ENCODE results near the gene SPDYC. TPM values are rescaled to one million over a fixed set of nuclear protein-coding genes. Genes with fewer than 3 reads are reported as not detected.

Gene SPDYC
- total RNA-seq, 1 donor from 2014 or later = not detected

DNA sequence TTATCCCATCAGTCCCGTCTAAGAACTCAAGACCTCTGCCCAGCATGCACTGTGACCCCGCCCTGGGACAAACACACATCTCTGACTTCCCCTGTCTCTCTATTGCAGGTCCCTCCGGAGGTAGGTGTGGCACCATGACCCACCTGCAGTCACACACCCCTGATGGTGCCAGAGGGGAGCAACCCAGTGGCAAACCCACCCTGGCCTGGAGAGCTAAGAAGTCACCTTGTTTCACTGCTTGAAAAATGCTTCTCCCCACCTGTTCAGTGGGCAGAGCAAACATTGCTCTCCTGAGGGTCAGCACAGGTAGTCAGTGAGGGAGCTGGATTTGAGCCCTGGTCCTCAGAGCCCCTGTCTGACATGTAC, 35.6 kb downstream of the SPDYC start:
- Mint-ChIP-seq H3K36me3 (ENCODE audit: unreplicated experiment) (no peaks in the 10 kb centered on the region), H3K27me3 (ENCODE audit: unreplicated experiment) (peaks cover 3% of the 10 kb centered on the region), H3K4me3 (ENCODE audit: unreplicated experiment) (no peak overlapping the region)

DNA sequence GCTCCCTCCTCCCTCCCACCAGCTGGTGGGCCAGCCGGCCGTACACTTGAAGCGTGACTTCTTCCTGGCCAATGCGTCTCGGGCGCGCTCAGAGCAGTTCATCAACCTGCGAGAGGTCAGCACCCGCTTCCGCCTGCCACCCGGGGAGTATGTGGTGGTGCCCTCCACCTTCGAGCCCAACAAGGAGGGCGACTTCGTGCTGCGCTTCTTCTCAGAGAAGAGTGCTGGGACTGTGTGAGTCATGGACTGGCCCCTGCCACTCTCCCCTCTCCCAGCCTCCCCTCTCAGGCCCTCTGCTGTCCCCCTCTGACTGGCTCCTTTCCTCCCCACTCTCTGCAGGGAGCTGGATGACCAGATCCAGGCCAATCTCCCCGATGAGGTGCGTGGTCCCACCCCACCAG, 36.4 kb downstream of the SPDYC start:
- peaks cover 3% of the 10 kb centered on the region for H3K27me3 Mint-ChIP-seq (ENCODE audit: unreplicated experiment)
- no peaks in the 10 kb centered on the region for H3K36me3 Mint-ChIP-seq (ENCODE audit: unreplicated experiment)
- TF ChIP-seq, protein P1, sequence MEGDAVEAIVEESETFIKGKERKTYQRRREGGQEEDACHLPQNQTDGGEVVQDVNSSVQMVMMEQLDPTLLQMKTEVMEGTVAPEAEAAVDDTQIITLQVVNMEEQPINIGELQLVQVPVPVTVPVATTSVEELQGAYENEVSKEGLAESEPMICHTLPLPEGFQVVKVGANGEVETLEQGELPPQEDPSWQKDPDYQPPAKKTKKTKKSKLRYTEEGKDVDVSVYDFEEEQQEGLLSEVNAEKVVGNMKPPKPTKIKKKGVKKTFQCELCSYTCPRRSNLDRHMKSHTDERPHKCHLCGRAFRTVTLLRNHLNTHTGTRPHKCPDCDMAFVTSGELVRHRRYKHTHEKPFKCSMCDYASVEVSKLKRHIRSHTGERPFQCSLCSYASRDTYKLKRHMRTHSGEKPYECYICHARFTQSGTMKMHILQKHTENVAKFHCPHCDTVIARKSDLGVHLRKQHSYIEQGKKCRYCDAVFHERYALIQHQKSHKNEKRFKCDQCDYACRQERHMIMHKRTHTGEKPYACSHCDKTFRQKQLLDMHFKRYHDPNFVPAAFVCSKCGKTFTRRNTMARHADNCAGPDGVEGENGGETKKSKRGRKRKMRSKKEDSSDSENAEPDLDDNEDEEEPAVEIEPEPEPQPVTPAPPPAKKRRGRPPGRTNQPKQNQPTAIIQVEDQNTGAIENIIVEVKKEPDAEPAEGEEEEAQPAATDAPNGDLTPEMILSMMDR (IDR thresholded peaks at IDR 0.05; ENCODE audit: partially characterized antibody, unreplicated experiment) = no peak
- H3K4me1 Mint-ChIP-seq (ENCODE audit: low read depth, unreplicated experiment) = peaks cover 2% of the 10 kb centered on the region
- no peak for DNase-seq
- no peak overlapping the region for H3K4me3 Mint-ChIP-seq (ENCODE audit: unreplicated experiment)
- peaks cover 4% of the 10 kb centered on the region for H3K9me3 Mint-ChIP-seq (ENCODE audit: unreplicated experiment)
- no peak overlapping the region for H3K27ac Mint-ChIP-seq (ENCODE audit: unreplicated experiment)

More for the DNA sequence above, 35.6 kb downstream of the SPDYC start:
- Mint-ChIP-seq H3K27ac (ENCODE audit: unreplicated experiment) (no peak overlapping the region), H3K9me3 (ENCODE audit: unreplicated experiment) (peaks cover 4% of the 10 kb centered on the region), H3K4me1 (ENCODE audit: low read depth, unreplicated experiment) (peaks cover 2% of the 10 kb centered on the region)
- no peak for DNase-seq
- TF ChIP-seq, protein P1 (IDR thresholded peaks at IDR 0.05; ENCODE audit: partially characterized antibody, unreplicated experiment) = no peak

DNA sequence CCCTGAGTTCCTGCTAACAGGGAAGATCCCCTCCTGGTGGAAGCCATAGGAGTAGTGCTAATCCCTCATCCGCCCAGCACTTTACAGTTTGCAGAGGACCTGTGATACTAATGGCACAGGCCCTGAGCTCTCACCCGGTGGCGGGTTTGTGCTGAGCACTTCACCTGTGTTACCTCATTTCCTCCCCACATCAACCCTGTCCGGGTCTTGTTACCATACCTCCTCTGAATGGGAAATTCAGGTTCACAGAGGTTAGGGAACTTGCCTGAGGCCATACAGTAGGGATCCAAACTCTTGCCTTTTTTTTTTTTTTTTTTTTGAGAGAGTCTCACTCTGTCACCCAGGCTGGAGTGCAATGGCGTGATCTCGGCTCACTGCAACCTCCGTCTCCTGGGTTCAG, 36.9 kb downstream of the SPDYC start:
- Mint-ChIP-seq H3K9me3 (ENCODE audit: unreplicated experiment) (peaks cover 4% of the 10 kb centered on the region), H3K27ac (ENCODE audit: unreplicated experiment) (no peak overlapping the region), H3K36me3 (ENCODE audit: unreplicated experiment) (no peaks in the 10 kb centered on the region), H3K4me1 (ENCODE audit: low read depth, unreplicated experiment) (peaks cover 2% of the 10 kb centered on the region), H3K4me3 (ENCODE audit: unreplicated experiment) (no peak overlapping the region), H3K27me3 (ENCODE audit: unreplicated experiment) (peaks cover 3% of the 10 kb centered on the region)
- no peak for DNase-seq
- TF ChIP-seq, protein P1 (IDR thresholded peaks at IDR 0.05; ENCODE audit: partially characterized antibody, unreplicated experiment) = no peak

DNA sequence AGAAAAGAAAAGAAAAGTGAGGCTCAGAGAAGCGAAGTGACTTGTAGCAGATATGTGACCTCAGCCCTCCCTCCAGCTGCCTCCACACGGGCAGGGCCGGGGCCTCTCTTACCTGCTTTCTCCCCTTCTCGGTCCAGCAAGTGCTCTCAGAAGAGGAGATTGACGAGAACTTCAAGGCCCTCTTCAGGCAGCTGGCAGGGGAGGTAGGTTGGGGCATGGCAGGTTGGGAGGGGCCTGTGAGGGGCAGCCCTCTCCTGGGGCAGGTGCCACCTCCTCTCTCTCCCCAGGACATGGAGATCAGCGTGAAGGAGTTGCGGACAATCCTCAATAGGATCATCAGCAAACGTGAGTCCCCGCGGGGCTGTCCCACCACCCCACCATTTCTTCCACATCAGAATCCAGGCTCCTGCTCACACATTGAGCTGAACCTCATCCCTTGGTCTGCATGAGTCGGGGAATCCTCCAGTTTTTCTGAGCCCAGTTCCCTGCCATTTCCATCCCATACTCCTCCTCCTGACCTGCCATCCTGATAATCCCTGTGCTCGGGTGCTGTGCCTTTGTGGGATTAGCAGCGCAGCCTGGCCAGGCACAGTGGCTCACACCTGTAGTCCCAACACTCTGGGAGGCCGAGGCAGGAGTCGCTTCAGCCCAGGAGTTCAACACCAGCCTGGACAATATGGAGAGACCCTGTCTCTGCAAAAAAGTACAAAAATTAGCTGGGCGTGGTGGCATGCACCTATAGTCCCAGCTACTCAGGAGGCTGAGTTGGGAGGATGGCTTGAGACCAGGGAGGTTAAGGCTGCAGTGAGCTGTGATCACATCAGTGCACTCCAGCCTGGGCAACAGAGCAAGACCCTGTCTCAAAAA, 38.1 kb downstream of the SPDYC start:
- H3K4me1 Mint-ChIP-seq (ENCODE audit: low read depth, unreplicated experiment) = peaks cover 2% of the 10 kb centered on the region
- no peak overlapping the region for H3K27ac Mint-ChIP-seq (ENCODE audit: unreplicated experiment)
- H3K36me3 Mint-ChIP-seq (ENCODE audit: unreplicated experiment) = no peaks in the 10 kb centered on the region

More for the DNA sequence above, 38.1 kb downstream of the SPDYC start:
- no peak overlapping the region for H3K4me3 Mint-ChIP-seq (ENCODE audit: unreplicated experiment)
- peaks cover 6% of the 10 kb centered on the region for H3K9me3 Mint-ChIP-seq (ENCODE audit: unreplicated experiment)
- peaks cover 7% of the 10 kb centered on the region for H3K27me3 Mint-ChIP-seq (ENCODE audit: unreplicated experiment)
- TF ChIP-seq, protein P1 (IDR thresholded peaks at IDR 0.05; ENCODE audit: partially characterized antibody, unreplicated experiment) = no peak
- no peak for DNase-seq

Measured in glutamatergic neuron (in vitro differentiated cells).